Ishikawa (cell line): Measurements from ENCODE around the gene R3HDM1.

ENCODE experiments used
- CEBPB ChIP-seq: IDR thresholded peaks from 2 replicates; pipeline ENCODE4 v1.6.1; 2012
- CREB1 ChIP-seq: IDR thresholded peaks from 2 replicates; pipeline ENCODE4 v1.6.1; 2012; ENCODE audit warnings: low read depth
- EGR1 ChIP-seq: IDR thresholded peaks from 2 replicates; pipeline ENCODE4 v1.6.1; 2012
- EP300 ChIP-seq: IDR thresholded peaks from 2 replicates; pipeline ENCODE4 v1.6.1; 2012; ENCODE audit warnings: borderline replicate concordance
- FOXM1 ChIP-seq: IDR thresholded peaks from 2 replicates; pipeline ENCODE4 v1.6.1; 2012; ENCODE audit warnings: low read depth, borderline replicate concordance
- NFIC ChIP-seq: IDR thresholded peaks from 2 replicates; pipeline ENCODE4 v1.6.1; 2012
- RAD21 ChIP-seq: IDR thresholded peaks from 2 replicates; pipeline ENCODE4 v1.6.1; 2012; ENCODE audit warnings: low read depth
- TAF1 ChIP-seq: IDR thresholded peaks from 2 replicates; pipeline ENCODE4 v1.6.1; 2012; ENCODE audit warnings: low read depth, mild to moderate bottlenecking
- TCF12 ChIP-seq: IDR thresholded peaks from 2 replicates; pipeline ENCODE4 v1.6.1; 2012; ENCODE audit warnings: low read depth
- TEAD4 ChIP-seq: IDR thresholded peaks from 2 replicates; pipeline ENCODE4 v1.6.1; 2012
- YY1 ChIP-seq: IDR thresholded peaks from 2 replicates; pipeline ENCODE4 v1.6.1; 2012; ENCODE audit warnings: low read depth
- ZBTB7A ChIP-seq: IDR thresholded peaks from 2 replicates; pipeline ENCODE4 v1.6.1; 2012; ENCODE audit warnings: low read depth
- TF ChIP-seq, protein P1 (sequence below): IDR thresholded peaks from 2 replicates; pipeline ENCODE4 v1.6.1; 2012; ENCODE audit warnings: low read depth, mild to moderate bottlenecking
- TF ChIP-seq, protein P2 (sequence below): IDR thresholded peaks from 2 replicates; pipeline ENCODE4 v1.6.1; 2012
- TF ChIP-seq, protein P3 (sequence below): IDR thresholded peaks from 2 replicates; pipeline ENCODE4 v1.6.1; 2012

R3HDM1 gene

GRCh38 chr2:135504811-135505210 lies 26.5 kb upstream of the R3HDM1 start:
- TF ChIP-seq CREB1 = no peak
- no peak for TF ChIP-seq FOXM1
- TF ChIP-seq TEAD4 = no peak
- no peak for TF ChIP-seq RAD21
- no peak for TF ChIP-seq EGR1
- TF ChIP-seq YY1 = no peak
- no peak for TF ChIP-seq NFIC
- TF ChIP-seq, protein P1, sequence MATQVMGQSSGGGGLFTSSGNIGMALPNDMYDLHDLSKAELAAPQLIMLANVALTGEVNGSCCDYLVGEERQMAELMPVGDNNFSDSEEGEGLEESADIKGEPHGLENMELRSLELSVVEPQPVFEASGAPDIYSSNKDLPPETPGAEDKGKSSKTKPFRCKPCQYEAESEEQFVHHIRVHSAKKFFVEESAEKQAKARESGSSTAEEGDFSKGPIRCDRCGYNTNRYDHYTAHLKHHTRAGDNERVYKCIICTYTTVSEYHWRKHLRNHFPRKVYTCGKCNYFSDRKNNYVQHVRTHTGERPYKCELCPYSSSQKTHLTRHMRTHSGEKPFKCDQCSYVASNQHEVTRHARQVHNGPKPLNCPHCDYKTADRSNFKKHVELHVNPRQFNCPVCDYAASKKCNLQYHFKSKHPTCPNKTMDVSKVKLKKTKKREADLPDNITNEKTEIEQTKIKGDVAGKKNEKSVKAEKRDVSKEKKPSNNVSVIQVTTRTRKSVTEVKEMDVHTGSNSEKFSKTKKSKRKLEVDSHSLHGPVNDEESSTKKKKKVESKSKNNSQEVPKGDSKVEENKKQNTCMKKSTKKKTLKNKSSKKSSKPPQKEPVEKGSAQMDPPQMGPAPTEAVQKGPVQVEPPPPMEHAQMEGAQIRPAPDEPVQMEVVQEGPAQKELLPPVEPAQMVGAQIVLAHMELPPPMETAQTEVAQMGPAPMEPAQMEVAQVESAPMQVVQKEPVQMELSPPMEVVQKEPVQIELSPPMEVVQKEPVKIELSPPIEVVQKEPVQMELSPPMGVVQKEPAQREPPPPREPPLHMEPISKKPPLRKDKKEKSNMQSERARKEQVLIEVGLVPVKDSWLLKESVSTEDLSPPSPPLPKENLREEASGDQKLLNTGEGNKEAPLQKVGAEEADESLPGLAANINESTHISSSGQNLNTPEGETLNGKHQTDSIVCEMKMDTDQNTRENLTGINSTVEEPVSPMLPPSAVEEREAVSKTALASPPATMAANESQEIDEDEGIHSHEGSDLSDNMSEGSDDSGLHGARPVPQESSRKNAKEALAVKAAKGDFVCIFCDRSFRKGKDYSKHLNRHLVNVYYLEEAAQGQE = no peak
- TF ChIP-seq, protein P2, sequence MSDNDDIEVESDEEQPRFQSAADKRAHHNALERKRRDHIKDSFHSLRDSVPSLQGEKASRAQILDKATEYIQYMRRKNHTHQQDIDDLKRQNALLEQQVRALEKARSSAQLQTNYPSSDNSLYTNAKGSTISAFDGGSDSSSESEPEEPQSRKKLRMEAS = no peak
- no peak for TF ChIP-seq TCF12

- no peak for TF ChIP-seq TEAD4
- TF ChIP-seq ZBTB7A = no peak
- no peak for TF ChIP-seq CREB1
- no peak for TF ChIP-seq YY1
- TF ChIP-seq TAF1 = no peak
- TF ChIP-seq CEBPB = no peak
- TF ChIP-seq RAD21 = no peak
- no peak for TF ChIP-seq TCF12
- TF ChIP-seq, protein P3, sequence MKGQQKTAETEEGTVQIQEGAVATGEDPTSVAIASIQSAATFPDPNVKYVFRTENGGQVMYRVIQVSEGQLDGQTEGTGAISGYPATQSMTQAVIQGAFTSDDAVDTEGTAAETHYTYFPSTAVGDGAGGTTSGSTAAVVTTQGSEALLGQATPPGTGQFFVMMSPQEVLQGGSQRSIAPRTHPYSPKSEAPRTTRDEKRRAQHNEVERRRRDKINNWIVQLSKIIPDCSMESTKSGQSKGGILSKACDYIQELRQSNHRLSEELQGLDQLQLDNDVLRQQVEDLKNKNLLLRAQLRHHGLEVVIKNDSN = no peak
- no peak for TF ChIP-seq FOXM1
- TF ChIP-seq, protein P2 = no peak
- no peak for TF ChIP-seq NFIC
- TF ChIP-seq, protein P1 = no peak
- no peak for TF ChIP-seq EGR1
- no peak for TF ChIP-seq EP300
Observed at GRCh38 chr2:135510577-135510976, 20.7 kb upstream of the R3HDM1 start.

DNA sequence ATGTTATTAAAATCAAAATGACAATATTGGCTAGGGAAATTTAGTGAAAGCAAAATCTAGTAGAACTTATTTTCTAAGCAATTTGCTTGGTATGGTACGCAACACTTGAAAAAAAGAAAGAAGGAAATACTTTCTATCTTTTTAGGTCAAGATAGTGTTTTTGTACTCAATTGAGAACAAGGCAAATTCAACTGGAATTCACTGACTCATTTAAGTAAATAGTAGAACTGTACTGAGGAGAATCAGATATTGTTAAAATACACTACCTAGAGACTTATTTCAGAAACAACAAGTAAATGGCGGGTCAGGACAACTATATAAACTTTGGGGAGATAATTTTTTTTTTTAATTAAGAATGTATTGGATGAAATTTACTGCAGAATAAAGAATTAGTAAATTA lies 19.2 kb upstream of the R3HDM1 start:
- TF ChIP-seq CREB1 (no peak), CEBPB (no peak), TEAD4 (no peak)
- TF ChIP-seq, protein P3 = no peak

DNA sequence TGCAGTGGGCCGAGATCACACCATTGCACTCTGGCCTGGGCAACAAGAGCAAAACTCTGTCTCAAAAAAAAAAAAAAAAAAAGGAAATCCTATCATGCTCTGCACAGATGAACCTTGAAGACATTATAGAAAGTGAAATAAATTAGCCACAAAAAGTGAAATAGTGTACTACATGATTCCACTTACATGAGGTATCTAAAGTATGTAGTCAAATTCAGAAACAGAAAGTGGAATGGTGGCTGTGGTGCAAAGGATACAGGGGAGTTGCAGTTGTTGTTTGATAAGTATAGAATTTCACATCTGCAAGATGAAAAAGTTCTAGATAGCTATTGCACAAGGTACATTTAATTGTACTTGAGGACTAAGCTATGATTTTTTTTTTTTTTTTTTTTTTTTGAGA lies 5.5 kb upstream of the R3HDM1 start:
- TF ChIP-seq TAF1 (no peak), FOXM1 (no peak), TEAD4 (no peak), RAD21 (no peak), TCF12 (no peak)

DNA sequence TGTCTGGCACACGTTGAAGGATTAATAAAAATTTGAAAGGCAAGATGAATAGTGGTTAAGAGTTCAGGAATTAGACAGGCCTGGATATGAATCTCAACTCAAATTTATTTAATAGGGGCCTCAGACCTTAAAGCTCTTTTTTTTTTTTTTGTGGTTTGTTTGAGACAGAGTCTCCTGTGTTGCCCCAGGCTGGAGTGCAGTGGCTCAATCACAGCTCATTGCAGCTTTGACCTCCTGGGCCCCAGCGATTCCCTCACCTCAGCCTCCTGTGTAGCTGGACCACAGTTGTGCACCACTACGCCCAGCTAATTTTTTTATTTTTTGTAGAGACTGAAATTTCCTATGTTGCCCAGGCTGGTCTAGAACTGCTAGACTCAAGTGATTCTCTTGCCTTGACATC lies 3.3 kb upstream of the R3HDM1 start:
- TF ChIP-seq, protein P1 = no peak
- TF ChIP-seq, protein P2 = no peak
